HepG2 (cell line): ENCODE measurements around the gene GJB4. TPM values are rescaled to one million over a fixed set of nuclear protein-coding genes. Genes with fewer than 3 reads are reported as not detected.

Experiments used
- ATAC-seq: fragments of 200-7000 bp; cut with Tn5 transposase; 3 replicates; pipeline ENCODE4 v1.9.1; 2020; ENCODE audit warnings: mild to moderate bottlenecking, moderate library complexity
- BruUV-seq: library from RNA; stranded (reverse); fragments of 400-500 nt; replicated peaks from 2 replicates; lab custom pipeline; 2021; lab: Mats Ljungman, UMichigan
- CTCF ChIA-PET: fragments of 300-600 bp; formaldehyde crosslinking; extraction: SDS; loops from one replicate; lab custom pipeline; 2021; ENCODE audit warnings: low total read pairs, inconsistent platforms, low intra/inter-chr PET ratio; lab: Yijun Ruan, JAX
- POLR2A ChIA-PET: fragments of 350-600 bp; sonication (Branson Sonifier 250); formaldehyde crosslinking; loops from one replicate; lab custom pipeline; 2020; ENCODE audit warnings: antibody characterized with exemption, inconsistent platforms; lab: Yijun Ruan, JAX
- DNase-seq: peaks from one replicate; pipeline ENCODE4 v3.0.0-alpha.2; 2015; ENCODE audit warnings: low spot score
- FAIRE-seq: peaks from 3 replicates; lab custom pipeline; 2011; peaks lifted over from hg19 to GRCh38; lab: Jason Lieb, UNC
- H2AFZ ChIP-seq: one replicate; pipeline ENCODE4 v1.6.1; 2011; ENCODE audit warnings: low read length, inconsistent platforms
- H3K27ac ChIP-seq: fragments of 300-600 bp; 3 replicates; pipeline ENCODE4 v1.8.0; 2011; ENCODE audit warnings: mixed run types, mild to moderate bottlenecking, mixed read lengths, low read length, inconsistent platforms; ENCODE audit not compliant: insufficient read depth; ENCODE audit errors: extremely low read length
- H3K27me3 ChIP-seq, 2 experiments: fragments of 200-600 bp in 1 of 2; 2 replicates in 1 of 2; 3 replicates in 1 of 2; pipeline versions ENCODE4 v1.6.0 to v1.8.0; 2011; ENCODE audit warnings: low read length in 2 of 2, mild to moderate bottlenecking in 2 of 2, moderate library complexity in 2 of 2, inconsistent platforms in 1 of 2; ENCODE audit not compliant: insufficient read depth in 2 of 2, control insufficient read depth in 1 of 2
- H3K36me3 ChIP-seq, 2 experiments: fragments of 200-600 bp in 1 of 2; replicated peaks in 1 of 2; 2 replicates in 1 of 2; 3 replicates in 1 of 2; pipeline versions ENCODE4 v1.5.1 to v1.8.0; 2011; ENCODE audit warnings: low read length in 2 of 2, inconsistent platforms in 1 of 2; ENCODE audit not compliant: insufficient read depth in 2 of 2, control insufficient read depth in 1 of 2
- H3K4me1 ChIP-seq: 2 replicates; pipeline ENCODE4 v1.5.1; 2012; ENCODE audit warnings: low read length, inconsistent platforms; ENCODE audit not compliant: insufficient read depth
- H3K4me2 ChIP-seq: 2 replicates; pipeline ENCODE4 v1.6.0; 2011; ENCODE audit warnings: low read depth, low read length, inconsistent platforms
- H3K4me3 ChIP-seq, 3 experiments: fragments of 200-600 bp in 1 of 3; sonication (generic), shearing (Covaris generic) in 1 of 3; replicated peaks in 1 of 3; 2 replicates each; pipeline ENCODE4 v1.5.1; 2011 to 2016; ENCODE audit warnings: low read length in 3 of 3, inconsistent platforms in 2 of 3, low read depth in 2 of 3, mild to moderate bottlenecking in 2 of 3, control low read depth in 1 of 3, mixed read lengths in 1 of 3; ENCODE audit not compliant: insufficient read depth in 1 of 3
- H3K79me2 ChIP-seq: one replicate; pipeline ENCODE4 v1.6.1; 2011; ENCODE audit warnings: low read length, inconsistent platforms; ENCODE audit not compliant: insufficient read depth
- H3K9ac ChIP-seq: 2 replicates; pipeline ENCODE4 v1.6.0; 2011; ENCODE audit warnings: mild to moderate bottlenecking, low read depth, low read length, inconsistent platforms; ENCODE audit not compliant: insufficient read depth
- H3K9me3 ChIP-seq: 2 replicates; pipeline ENCODE4 v1.5.1; 2012; ENCODE audit warnings: mild to moderate bottlenecking, low read length
- H4K20me1 ChIP-seq: 2 replicates; pipeline ENCODE4 v1.6.0; 2011; ENCODE audit warnings: inconsistent platforms, mild to moderate bottlenecking, low read length, moderate library complexity; ENCODE audit not compliant: insufficient read depth
- ATAD3A ChIP-seq: sonication (generic); formaldehyde crosslinking; IDR thresholded peaks from 2 replicates; pipeline ENCODE4 v1.4.0; 2020; ENCODE audit warnings: missing genetic modification reagents
- E2F2 ChIP-seq: sonication (generic); formaldehyde crosslinking; IDR thresholded peaks from 2 replicates; pipeline ENCODE4 v1.4.0; 2020; ENCODE audit warnings: missing genetic modification reagents, borderline replicate concordance
- PAF1 ChIP-seq: IDR thresholded peaks from 2 replicates; pipeline ENCODE4 v1.6.1; 2016; ENCODE audit warnings: missing genetic modification reagents, missing compliant biosample characterization
- PITX1 ChIP-seq: sonication (generic); formaldehyde crosslinking; IDR thresholded peaks from 2 replicates; pipeline ENCODE4 v1.5.1; 2020; ENCODE audit warnings: mild to moderate bottlenecking, missing genetic modification reagents
- PLRG1 ChIP-seq: fragments of 450-650 bp; conservative IDR thresholded peaks from 2 replicates; pipeline ENCODE4 v1.6.1; 2016
- POGZ ChIP-seq: sonication (generic); formaldehyde crosslinking; IDR thresholded peaks from 2 replicates; pipeline ENCODE4 v1.4.0; 2020; ENCODE audit warnings: mild to moderate bottlenecking, missing genetic modification reagents
- TOPORS ChIP-seq: sonication (generic); formaldehyde crosslinking; IDR thresholded peaks from 2 replicates; pipeline ENCODE4 v1.8.0; 2023; ENCODE audit warnings: mild to moderate bottlenecking, missing genetic modification reagents
- YEATS4 ChIP-seq: sonication (generic); formaldehyde crosslinking; IDR thresholded peaks from 2 replicates; pipeline ENCODE4 v1.4.0; 2020; ENCODE audit warnings: missing genetic modification reagents, borderline replicate concordance
- ZNF101 ChIP-seq: sonication (generic); formaldehyde crosslinking; IDR thresholded peaks from 2 replicates; pipeline ENCODE4 v1.4.0; 2020; ENCODE audit warnings: mild to moderate bottlenecking, low read depth, missing genetic modification reagents, borderline replicate concordance
- ZNF234 ChIP-seq: sonication (generic); formaldehyde crosslinking; conservative IDR thresholded peaks from 2 replicates; pipeline ENCODE4 v1.5.1; 2020; ENCODE audit warnings: mild to moderate bottlenecking, missing genetic modification reagents
- ZNF33A ChIP-seq: sonication (generic); formaldehyde crosslinking; IDR thresholded peaks from 2 replicates; pipeline ENCODE4 v1.5.1; 2020; ENCODE audit warnings: missing genetic modification reagents, mild to moderate bottlenecking, moderate library complexity, borderline replicate concordance
- ZNF558 ChIP-seq: sonication (generic); formaldehyde crosslinking; IDR thresholded peaks from 2 replicates; pipeline ENCODE4 v1.9.0; 2022; ENCODE audit warnings: mild to moderate bottlenecking, missing genetic modification reagents, borderline replicate concordance
- ZNF687 ChIP-seq: sonication (generic); formaldehyde crosslinking; IDR thresholded peaks from 2 replicates; pipeline ENCODE4 v1.5.1; 2020; ENCODE audit warnings: mild to moderate bottlenecking, missing genetic modification reagents, moderate library complexity
- ZNF792 ChIP-seq: IDR thresholded peaks from 2 replicates; pipeline ENCODE4 v1.6.1; 2016
- WGBS: methylation state at CpG from one replicate; pipeline ENCODE4 v1.1.6; 2017; ENCODE audit warnings: low lambda C conversion rate; 5-methylcytosine and 5-hydroxymethylcytosine counted together
- in situ Hi-C: cut with HindIII; loops from 2 replicates; pipeline ENCODE4 v1.10.0; 2017; ENCODE audit warnings: low pct_unique_long_range_greater_than_20kb; ENCODE audit not compliant: extremely low pct_ligation_motif_present
- intact Hi-C: fragments of 100-400 bp; cut with micrococcal nuclease; formaldehyde crosslinking; loops from one replicate; pipeline ENCODE4 v1.10.0; 2022; ENCODE audit not compliant: unreplicated experiment
- polyA plus RNA-seq, 8 experiments: library from polyadenylated mRNA; depleted of rRNA in 3 of 8; stranded (reverse) in 7 of 8; unstranded in 1 of 8; fragments of >200 nt; fragmentation: Illumina TruSeq in 4 of 8; extraction: Trizol in 4 of 8; gene quantifications; 2 replicates each; pipeline versions ENCODE4 v1.2.1 to v1.2.3, GENCODE V29; 2011 to 2016; ENCODE audit warnings: low read depth in 4 of 8, missing spikeins in 1 of 8, mixed read lengths in 1 of 8; ENCODE audit not compliant: insufficient read depth in 1 of 8
- total RNA-seq, 5 experiments: library from RNA; depleted of rRNA; stranded (reverse); fragments of >200 nt; fragmentation: Illumina TruSeq; extraction: Trizol; gene quantifications; 2 replicates each; pipeline ENCODE4 v1.2.3, GENCODE V29; 2016; ENCODE audit warnings: low read depth in 1 of 5

GJB4 gene
- total and polyA plus RNA-seq, 2 of the 13 experiments (the other 11 are each of a cell fraction or from before 2014, with no cell fraction given): not detected

GRCh38 chr1:34795916-34796315 lies 36.4 kb downstream of the GJB4 start:
- POLR2A ChIA-PET: no interaction called here
- ATAC-seq (no peak), DNase-seq (no peak), FAIRE-seq (no peak)
- no peaks in the 10 kb centered on the region for H4K20me1 ChIP-seq
- no peaks in the 10 kb centered on the region for H3K36me3 ChIP-seq
- intact Hi-C loops: no loop called here
- peaks cover 1 to 40% of the 10 kb centered on the region in 2 experiments; a peak in 4 of 5 replicates for H3K27me3 ChIP-seq
- CTCF ChIA-PET: no interaction called here
- no peak overlapping the region for H3K4me2 ChIP-seq
- no peak overlapping the region for H3K27ac ChIP-seq
- H3K79me2 ChIP-seq: no peaks in the 10 kb centered on the region
- no peak overlapping the region for H3K4me3 ChIP-seq
- no peak for TF ChIP-seq POGZ (CRISPR knock-in tag)
- no TSS peak for BruUV-seq
- in situ Hi-C loops: no loop called here
- 16% methylated on average over 6 of the region's 6 CpGs for WGBS
- no peaks in the 10 kb centered on the region for H3K4me1 ChIP-seq
- no peak overlapping the region for H2AFZ ChIP-seq
- no peak overlapping the region for H3K9ac ChIP-seq
- no peaks in the 10 kb centered on the region for H3K9me3 ChIP-seq

GRCh38 chr1:34796990-34797389 lies 37.5 kb downstream of the GJB4 start:
- 37% methylated on average over 6 of the region's 6 CpGs for WGBS
- peaks cover 1 to 39% of the 10 kb centered on the region in 2 experiments; a peak in 4 of 5 replicates for H3K27me3 ChIP-seq
- ChIA-PET CTCF (no interaction called here), POLR2A (no interaction called here)
- no peak overlapping the region for H3K4me2 ChIP-seq
- H3K79me2 ChIP-seq: no peaks in the 10 kb centered on the region
- in situ Hi-C loops: no loop called here
- H3K9ac ChIP-seq: no peak overlapping the region
- H3K4me3 ChIP-seq: no peak overlapping the region
- intact Hi-C loops: no loop called here
- ATAC-seq (no peak), FAIRE-seq (no peak), DNase-seq (no peak)
- no peaks in the 10 kb centered on the region for H3K36me3 ChIP-seq
- no peaks in the 10 kb centered on the region for H4K20me1 ChIP-seq
- no TSS peak for BruUV-seq
- H3K27ac ChIP-seq: no peak overlapping the region
- H3K9me3 ChIP-seq: no peaks in the 10 kb centered on the region
- H2AFZ ChIP-seq: no peak overlapping the region
- no peaks in the 10 kb centered on the region for H3K4me1 ChIP-seq
- TF ChIP-seq PLRG1: no peak
- TF ChIP-seq PAF1 (CRISPR knock-in tag): no peak
- no peak for TF ChIP-seq ZNF687 (CRISPR knock-in tag)
- TF ChIP-seq PITX1 (CRISPR knock-in tag): no peak
- no peak for TF ChIP-seq ZNF792
- TF ChIP-seq E2F2 (CRISPR knock-in tag): no peak
- no peak for TF ChIP-seq YEATS4 (CRISPR knock-in tag)
- no peak for TF ChIP-seq ZNF101 (CRISPR knock-in tag)
- no peak for TF ChIP-seq ATAD3A (CRISPR knock-in tag)
- TF ChIP-seq ZNF234 (CRISPR knock-in tag): no peak
- TF ChIP-seq TOPORS (CRISPR knock-in tag): no peak
- TF ChIP-seq ZNF33A (CRISPR knock-in tag): no peak
- no peak for TF ChIP-seq ZNF558 (CRISPR knock-in tag)
